ENCODE measurements around the gene PLPPR1.
"Not testable (repeated sequence)": the region's sequence is repeated elsewhere in the genome, so short reads cannot be mapped to it uniquely, and the experiment has no call there.

PLPPR1 gene

DNA sequence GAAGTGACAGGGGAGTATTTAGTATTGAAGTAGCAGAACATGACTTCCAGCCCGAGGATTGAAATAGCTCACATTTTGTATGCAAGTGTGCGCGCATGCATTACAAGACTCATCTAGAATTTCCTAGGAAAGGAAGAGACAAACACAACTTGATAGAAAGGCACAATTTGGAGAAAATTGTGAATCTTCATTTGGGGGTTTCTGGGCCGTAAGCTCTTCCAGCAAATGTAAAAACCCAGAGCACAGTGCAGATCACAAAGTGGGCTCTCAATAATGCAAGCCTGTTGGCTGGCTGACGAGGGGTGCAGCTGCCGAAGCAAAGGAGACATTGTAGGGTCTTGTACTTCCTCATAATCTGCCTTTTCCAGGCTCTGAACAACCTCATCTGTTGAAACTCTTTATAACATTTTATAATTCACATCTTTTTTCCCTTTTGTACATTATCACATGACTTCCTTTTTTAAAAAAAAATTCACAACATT, 247.3 kb downstream of the PLPPR1 start:
- no peak for DNase-seq (ENCODE audit: low read depth, low spot score)

DNA sequence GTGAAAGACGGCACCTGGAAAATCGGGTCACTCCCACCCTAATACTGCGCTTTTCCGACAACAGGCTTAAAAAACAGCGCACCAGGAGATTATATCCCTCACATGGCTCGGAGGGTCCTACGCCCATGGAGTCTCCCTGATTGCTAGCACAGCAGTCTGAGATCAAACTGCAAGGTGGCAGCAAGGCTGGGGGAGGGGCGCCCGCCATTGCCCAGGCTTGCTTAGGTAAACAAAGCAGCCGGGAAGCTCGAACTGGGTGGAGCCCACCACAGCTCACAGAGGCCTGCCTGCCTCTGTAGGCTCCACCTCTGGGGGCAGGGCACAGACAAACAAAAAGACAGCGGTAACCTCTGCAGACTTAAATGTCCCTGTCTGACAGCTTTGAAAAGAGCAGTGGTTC, 262.5 kb downstream of the PLPPR1 start:
- not testable (repeated sequence) for DNase-seq (ENCODE audit: low read depth, low spot score)

DNA sequence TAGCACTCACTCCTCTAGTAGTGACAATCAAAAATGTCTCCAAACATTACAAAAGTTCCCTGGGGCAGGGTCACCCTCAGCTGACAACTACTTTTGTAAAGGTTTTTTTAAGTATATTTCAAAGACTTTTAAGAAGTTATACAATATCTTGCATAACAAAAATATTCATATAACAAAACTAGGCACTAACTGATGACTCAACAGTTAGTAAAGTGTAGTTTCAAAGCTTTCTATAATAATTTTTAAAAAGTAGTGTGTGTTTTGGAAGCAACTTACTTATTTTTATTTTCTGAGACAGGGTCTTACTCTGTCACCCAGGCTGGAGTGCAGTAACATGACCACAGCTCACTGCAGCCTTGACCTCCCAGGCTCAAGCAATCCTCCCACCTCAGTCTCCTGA, 271.4 kb downstream of the PLPPR1 start:
- no peak for DNase-seq (ENCODE audit: low read depth, low spot score)

DNA sequence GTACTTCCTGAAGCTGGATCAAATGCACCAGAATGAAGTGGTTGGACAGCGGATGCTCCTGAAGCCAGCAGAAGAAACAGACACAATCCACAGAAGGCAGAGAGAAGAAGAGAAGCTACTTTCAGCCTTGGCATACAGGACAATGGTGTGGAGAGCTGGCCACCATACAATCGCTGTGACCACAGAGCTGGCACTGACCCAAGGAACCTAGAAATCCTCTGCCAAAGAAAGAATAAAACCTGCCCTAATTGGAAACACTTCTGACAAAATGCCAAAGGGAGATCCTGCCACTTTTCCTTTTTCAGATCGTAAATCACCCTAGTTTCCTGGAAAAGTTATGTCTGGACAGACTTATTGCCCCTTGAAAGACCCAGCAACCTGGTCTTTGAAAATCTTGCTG, 278.5 kb downstream of the PLPPR1 start:
- DNase-seq (ENCODE audit: low read depth, low spot score), result no peak

DNA sequence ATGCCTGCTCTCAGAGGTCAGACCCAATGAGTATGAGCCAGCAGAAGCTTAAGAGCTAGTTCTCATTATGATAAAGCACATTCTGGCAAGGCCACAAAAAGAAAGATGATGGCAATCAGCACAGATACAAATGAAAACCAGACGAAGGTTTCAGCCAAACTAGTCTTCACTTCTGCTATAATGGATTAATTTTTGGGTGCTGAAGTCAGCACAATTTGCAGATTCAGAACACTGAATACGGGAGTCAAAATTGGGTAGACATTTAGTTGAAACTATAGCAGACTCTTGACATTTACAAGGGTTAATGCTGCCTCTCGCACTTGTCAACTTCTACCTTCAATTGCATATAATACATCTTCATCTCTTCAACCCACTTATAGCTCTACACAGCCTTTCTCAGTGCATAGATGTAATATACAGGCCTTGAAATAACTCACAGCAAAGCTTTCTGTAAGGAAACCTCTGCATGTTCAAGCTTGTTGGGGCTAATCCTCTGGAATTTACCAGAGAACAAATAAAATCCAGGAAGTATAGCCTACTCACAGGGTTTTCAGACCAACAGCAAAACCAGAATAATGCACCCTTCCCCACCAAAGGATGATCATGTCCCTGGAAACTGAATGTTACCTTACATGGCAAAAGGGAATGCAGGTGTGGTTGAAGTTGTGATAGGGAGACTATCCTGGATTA, 279.1 kb downstream of the PLPPR1 start:
- no peak for DNase-seq (ENCODE audit: low read depth, low spot score)

DNA sequence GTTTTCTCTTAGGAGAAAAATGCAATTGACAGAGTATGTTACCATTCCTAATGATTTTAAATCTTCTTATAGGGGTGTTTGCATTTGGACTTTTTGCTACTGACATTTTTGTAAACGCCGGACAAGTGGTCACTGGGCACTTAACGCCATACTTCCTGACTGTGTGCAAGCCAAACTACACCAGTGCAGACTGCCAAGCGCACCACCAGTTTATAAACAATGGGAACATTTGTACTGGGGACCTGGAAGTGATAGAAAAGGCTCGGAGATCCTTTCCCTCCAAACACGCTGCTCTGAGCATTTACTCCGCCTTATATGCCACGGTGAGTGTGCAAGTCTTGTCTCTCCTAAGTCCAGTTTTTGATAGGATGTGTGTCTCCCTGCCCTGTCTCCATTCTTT, 280.6 kb downstream of the PLPPR1 start:
- DNase-seq (ENCODE audit: low read depth, low spot score), result no peak

DNA sequence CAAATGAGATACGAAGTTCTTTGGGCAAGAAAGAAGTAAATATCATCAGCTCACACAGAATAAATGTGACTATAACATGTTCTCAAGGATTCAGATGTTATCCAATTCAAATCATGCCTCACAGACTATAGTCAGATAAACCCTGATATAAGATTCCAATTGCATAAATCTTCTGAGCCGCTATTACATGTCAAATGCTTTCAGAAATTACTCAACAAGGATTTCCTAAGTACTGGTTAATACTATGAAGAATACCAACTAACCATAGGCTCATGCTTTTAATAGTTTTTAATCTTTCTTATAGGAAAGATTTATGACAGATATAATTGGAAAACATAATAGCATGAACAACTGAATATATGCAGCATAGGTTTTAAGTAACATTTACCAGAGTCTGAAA, 282.7 kb downstream of the PLPPR1 start:
- no peak for DNase-seq (ENCODE audit: low read depth, low spot score)

DNA sequence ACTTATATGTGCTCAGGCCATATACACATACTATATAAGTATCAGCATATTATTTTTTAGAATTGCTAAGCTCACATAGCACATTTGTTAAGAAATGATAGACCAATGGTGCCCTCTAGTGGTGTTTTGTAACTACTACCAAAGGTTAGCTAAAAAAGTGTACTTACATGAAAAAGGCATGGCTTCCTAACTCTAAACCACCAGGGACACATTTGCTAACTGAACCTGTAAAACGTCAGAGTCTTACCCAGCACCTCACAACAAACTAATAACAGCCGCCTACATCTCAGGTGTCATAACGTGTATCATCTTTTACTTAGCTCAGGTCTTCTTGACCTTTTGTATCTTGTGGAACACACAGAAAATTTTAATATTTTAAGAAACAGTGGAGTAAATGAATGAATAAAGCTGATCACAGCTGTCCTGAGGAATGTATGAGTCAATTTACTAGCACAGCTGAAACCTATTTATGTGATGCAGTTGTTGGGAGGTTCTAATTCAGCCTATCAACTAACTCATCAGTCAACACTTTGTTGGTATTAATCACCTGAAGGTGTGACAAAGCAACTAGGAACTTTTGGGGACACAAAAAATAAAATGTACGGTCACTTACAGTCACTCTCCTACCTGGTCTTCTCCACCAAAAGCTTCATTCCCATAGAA, 283.4 kb downstream of the PLPPR1 start:
- peak; percentile 18 for DNase-seq (ENCODE audit: low read depth, low spot score)

DNA sequence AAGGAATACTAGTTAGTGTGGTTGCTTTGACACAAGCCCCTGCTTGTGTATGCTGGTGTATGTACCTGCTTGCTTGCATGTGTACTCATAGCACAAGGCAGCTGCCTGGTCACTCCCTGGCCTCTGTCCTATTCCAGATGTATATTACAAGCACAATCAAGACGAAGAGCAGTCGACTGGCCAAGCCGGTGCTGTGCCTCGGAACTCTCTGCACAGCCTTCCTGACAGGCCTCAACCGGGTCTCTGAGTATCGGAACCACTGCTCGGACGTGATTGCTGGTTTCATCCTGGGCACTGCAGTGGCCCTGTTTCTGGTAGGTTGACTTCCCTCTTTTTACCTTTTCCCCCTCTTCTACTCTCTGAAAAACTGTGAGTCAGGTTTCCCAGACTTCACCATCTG, 284.1 kb downstream of the PLPPR1 start:
- DNase-seq (ENCODE audit: low read depth, low spot score), result no peak

DNA sequence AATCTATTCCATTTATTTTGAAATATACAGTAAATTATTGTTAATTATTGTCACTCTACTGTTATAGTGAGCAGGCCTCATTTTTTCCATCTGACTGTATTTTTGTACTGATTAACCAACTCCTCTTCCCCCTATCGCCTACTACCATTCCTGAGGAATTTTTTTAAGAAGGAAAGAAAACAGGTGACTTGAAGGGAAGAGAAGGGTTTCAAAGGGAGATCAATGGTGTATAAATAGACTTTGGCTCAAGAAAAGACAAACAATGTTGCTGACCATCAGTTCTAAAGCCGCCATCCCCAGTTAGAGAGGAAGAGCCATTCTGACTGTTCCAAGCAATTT, 286.6 kb downstream of the PLPPR1 start:
- no peak for DNase-seq (ENCODE audit: low read depth, low spot score)

DNA sequence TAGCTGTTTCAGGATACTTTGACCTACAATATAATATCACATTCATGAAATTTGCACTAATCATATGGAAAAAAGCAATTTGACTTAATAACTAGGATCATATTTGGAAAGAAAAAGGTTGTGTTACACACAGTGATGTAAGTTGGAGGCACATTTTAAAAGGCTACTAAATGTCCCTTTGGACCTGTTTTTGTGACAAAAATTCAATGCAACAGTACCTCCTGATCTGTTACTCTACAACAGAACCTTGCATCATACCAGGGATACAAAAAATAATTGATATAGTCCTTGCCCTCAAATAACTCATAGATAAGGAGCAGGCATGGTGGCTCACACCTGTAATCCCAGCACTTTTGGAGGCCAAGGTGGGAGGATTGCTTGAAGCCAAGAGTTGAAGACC, 289.2 kb downstream of the PLPPR1 start:
- DNase-seq (ENCODE audit: low read depth, low spot score), result no peak

DNA sequence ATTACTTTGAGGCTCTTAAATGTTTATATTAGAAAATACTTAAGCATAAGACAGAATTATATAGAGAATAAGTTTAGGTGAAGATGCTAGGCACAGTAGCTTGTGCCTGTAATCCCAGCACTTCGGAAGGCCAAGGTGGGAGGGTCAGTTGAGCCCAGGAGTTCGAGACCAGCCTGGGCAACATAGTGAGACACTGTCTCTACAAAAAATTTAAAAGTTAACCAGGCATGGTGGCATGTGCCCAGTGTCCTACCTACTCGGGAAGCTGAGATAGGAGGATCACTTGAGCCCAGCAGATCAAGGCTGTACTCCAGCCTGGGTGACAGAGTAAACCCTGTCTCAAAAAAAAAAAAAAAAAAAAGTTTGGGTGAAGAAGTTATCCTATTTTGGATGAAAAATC, 294.6 kb downstream of the PLPPR1 start:
- DNase-seq (ENCODE audit: low read depth, low spot score), result no peak

DNA sequence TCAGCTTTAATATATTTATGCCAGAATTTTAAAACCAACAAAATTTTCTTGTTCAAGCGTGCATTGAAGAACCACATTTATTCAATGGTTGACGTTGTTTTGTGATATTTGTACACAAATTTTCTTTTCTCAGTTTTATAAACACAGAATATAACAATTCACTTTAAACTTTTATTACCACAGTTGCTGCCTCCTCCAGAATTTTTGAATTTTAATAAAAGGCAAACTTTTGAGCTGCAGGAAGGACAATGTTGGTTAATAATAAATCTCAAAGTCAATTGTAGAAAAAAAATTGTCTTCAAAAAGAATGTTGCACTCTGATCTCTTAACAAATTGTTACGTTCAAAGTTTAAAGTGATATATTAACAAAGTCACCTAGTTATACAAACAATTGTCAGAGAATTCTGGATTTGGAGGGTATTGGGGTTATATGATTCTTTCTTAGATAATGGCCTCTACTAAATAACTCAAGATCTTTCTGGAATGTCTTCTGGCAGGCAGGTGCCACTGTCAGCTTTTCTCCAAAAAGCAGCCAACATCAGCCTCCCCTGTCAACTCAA, 295.8 kb downstream of the PLPPR1 start:
- DNase-seq (ENCODE audit: low read depth, low spot score), result no peak

DNA sequence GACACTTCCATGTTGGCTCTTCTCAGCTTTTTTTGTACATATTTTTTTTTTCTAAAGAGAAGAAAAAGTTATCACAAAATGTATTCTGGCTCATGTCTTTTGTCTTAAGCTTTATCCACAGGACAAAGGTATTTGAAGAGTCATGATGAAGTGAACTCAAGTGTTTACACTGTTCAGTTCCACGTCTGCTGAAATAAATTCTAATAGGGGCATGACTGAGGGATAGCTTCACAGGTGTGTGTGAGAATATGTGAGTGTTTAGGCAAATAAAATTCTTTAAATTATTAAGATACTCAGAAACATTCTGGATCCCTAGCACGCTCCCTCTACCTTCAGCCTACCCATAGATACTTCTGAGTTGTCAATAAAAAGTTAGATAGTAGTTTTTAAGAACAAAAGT, 296.5 kb downstream of the PLPPR1 start:
- no peak for DNase-seq (ENCODE audit: low read depth, low spot score)

DNA sequence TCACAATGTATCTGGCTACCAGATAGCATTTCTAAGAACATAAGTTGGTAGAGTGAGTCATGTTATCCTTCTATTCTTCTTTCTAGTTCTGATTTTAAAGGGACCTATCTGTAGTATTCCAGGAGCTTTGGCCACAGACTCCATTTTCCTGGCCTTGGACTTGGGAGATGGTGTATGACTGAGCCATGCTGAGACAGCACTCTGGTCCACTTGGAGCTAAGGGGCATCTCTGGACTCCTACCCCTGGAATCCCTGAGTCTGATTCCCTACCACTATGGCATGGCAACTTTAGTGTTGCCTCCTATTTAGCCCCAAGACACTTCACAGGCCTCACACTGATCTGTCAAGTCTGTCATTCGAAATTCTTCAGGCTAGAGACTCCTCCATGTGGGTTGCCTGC, 297.5 kb downstream of the PLPPR1 start:
- DNase-seq (ENCODE audit: low read depth, low spot score), result no peak

DNA sequence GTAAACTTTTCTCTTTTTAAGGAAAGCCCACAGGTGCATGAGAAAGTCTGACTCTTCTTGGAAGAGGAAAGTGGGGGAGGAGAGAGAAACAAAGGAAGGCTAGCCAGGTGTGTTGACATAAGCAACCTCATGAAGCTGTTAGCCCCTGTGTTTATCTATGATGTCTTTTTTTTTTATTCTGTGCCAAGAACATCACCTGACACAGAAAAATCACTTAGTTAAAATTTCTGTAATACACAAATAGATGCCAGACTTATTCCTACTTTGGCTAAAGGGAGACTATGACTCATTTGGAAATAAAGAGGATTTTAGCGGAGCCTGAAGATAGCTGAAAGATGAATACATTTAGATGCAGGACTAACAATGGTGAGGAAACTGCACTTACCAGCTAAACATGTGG, 298.0 kb downstream of the PLPPR1 start:
- no peak for DNase-seq (ENCODE audit: low read depth, low spot score)

DNA sequence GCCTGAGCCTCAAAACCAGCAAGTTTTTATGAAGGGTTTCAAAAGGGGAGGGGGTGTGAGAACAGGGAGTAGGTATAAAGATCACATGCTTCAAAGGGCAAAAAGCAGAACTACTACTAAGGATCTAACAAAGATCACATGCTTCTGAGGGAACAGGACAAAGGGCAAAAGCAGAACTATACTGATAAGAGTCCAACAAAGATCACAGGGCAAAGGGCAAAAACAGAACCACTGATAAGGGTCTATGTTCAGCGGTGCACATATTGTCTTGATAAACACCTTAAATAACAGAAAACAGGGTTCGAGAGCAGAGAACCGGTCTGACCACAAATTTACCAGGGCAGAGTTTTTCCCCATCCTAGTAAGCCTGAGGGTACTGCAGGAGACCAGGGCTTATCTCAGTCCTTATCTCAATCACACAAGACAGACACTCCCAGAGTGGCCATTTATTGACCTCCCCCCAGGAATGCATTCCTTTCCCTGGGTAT, 298.9 kb downstream of the PLPPR1 start:
- DNase-seq (ENCODE audit: low read depth, low spot score), result not testable (repeated sequence)

DNA sequence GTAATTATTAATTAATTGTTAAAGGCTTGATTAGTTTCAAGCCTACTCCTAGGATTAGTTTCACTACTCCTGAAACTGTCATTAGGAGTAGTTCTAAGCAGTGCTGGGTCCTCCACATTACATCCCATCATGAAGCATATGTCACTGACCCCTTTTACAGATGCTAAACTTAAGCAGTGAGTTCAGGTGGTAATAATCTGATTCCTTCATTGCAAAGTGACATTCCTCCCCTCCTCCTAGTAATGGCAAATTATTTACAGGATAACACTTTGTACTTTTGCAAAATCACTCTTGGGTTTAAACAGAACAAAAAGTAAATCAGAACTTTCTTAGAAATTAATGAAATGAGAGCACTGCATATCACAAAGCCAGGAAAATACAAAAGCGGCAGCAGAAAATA, 303.8 kb downstream of the PLPPR1 start:
- DNase-seq (ENCODE audit: low read depth, low spot score), result no peak

DNA sequence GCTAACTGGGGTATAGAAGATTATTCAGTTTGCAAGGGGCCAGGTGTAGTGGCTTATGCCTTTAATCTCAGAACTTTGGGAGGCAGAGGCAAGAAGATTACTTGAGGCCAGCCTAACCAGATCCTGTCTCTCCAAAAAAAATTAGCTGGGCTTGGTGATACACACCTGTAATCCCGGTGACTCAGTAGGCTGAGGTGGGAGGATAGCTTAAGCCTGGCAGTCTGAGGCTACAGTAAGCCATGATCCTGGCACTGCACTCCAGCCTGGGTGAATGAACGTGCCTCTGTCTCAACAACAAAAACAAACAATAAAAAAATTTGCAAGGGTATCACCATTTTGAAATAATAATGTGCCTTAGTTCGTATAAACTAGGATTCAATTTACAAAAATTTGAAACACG, 305.0 kb downstream of the PLPPR1 start:
- DNase-seq (ENCODE audit: low read depth, low spot score), result no peak

DNA sequence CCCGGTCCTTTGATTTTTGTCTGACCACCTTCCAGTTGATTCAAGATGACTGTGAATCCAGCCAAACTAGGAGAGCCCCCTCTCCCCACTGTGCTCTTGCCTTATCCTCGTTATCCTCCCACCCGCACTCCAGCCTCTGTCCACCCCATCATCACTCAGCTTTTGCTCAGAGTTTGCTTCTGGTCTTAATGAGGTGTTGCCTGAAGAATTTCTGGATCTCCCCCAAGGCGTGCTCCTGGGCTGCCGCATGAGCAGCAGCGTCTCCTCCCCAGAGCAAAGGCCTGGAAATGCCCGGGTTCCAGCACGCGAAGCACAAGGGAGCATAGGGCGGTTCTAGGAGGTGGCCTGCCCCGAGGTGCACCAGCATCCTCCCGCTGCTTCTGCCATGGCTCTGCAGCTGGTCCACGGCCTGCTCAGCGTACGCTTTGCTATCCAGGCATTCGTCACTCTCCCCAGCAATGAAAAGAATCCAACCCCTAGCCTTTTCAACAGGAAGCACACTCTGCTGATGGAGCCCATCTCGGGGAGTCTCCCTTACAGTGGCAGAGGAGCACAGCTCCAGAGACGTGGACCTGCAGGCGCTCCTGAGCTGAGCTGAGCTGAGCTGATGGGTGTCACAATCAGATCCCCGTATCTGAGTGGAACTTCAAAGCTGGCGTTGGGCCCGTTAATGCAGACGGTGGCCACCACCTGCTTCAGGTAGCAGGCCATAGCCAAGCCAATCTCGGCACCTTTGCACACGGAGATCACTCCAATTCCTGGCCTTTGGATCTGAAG, 305.6 kb downstream of the PLPPR1 start:
- DNase-seq (ENCODE audit: low read depth, low spot score), result no peak

DNA sequence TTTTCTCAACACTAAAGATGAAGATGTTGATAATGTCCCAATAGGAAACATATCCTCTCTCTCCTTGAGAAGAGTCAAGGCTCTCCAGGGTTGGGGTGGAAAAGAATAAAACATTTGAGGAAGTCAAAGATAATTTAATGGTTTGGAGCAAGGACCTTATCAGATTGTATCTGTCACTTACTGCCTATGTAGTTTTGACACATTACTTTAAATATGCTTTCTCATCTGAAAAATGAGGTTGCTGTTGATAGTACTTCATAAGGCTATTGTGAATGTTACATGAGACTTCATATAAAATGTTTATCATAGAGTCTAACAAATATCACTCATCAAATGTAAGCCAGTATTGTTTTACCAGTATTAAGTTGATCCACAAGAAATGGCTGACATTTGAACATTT, 307.6 kb downstream of the PLPPR1 start:
- DNase-seq (ENCODE audit: low read depth, low spot score), result no peak

DNA sequence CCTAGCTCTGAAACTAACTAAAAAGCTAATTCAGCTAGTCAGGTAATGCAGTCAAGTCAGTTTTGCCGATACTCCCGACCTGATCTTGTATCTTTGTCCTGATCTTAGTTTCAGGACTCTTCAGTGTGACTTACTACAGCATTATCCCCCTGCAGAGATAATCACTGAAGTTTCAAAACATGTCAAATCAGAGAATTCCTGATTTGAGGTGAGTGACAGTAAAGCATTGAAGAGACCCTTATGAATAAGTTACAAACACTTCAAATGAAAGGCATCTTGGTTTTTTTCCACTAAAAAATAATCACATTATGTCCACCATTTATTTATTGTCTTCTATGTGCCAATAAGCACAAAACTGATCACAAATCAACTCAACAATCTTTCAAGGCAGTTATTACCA, 308.7 kb downstream of the PLPPR1 start:
- no peak for DNase-seq (ENCODE audit: low read depth, low spot score)
